PFSK-1 (cell line): ENCODE data around the gene CYTH1.

Experiments
- POLR2AphosphoS5 ChIP-seq: IDR thresholded peaks from 2 replicates; pipeline ENCODE4 v1.6.1; 2012; ENCODE audit warnings: low read depth, mild to moderate bottlenecking, control low read depth, low read length, moderate library complexity
- REST ChIP-seq, 2 experiments: IDR thresholded peaks; 2 replicates each; pipeline versions ENCODE4 v1.6.1 to v1.8.0; 2011 to 2012; ENCODE audit warnings: low read depth in 2 of 2, low read length in 2 of 2, control low read depth in 1 of 2, inconsistent platforms in 1 of 2, mild to moderate bottlenecking in 1 of 2, moderate library complexity in 1 of 2; ENCODE audit not compliant: insufficient read depth in 1 of 2
- TAF1 ChIP-seq: IDR thresholded peaks from 2 replicates; pipeline ENCODE4 v1.6.1; 2012; ENCODE audit warnings: low read length, control low read depth, borderline replicate concordance; ENCODE audit not compliant: insufficient read depth

GRCh38 chr17:78751447-78752161, 30.5 kb downstream of the CYTH1 start:
- no peak for TF ChIP-seq TAF1
- no peak for TF ChIP-seq REST (IDR thresholded peaks at IDR 0.05; ENCODE audit: insufficient read depth in 1 of 2, low read depth in 2 of 2, low read length in 2 of 2)
- no peak for TF ChIP-seq POLR2AphosphoS5
